CD4-positive, alpha-beta T cell treated with Interferon gamma for 1 hour (primary cell): Measurements from ENCODE around the gene SPAG5.

Experiments used
- DNase-seq: peaks from one replicate; pipeline ENCODE4 v3.0.0-alpha.2; 2020

The SPAG5 gene, protein sequence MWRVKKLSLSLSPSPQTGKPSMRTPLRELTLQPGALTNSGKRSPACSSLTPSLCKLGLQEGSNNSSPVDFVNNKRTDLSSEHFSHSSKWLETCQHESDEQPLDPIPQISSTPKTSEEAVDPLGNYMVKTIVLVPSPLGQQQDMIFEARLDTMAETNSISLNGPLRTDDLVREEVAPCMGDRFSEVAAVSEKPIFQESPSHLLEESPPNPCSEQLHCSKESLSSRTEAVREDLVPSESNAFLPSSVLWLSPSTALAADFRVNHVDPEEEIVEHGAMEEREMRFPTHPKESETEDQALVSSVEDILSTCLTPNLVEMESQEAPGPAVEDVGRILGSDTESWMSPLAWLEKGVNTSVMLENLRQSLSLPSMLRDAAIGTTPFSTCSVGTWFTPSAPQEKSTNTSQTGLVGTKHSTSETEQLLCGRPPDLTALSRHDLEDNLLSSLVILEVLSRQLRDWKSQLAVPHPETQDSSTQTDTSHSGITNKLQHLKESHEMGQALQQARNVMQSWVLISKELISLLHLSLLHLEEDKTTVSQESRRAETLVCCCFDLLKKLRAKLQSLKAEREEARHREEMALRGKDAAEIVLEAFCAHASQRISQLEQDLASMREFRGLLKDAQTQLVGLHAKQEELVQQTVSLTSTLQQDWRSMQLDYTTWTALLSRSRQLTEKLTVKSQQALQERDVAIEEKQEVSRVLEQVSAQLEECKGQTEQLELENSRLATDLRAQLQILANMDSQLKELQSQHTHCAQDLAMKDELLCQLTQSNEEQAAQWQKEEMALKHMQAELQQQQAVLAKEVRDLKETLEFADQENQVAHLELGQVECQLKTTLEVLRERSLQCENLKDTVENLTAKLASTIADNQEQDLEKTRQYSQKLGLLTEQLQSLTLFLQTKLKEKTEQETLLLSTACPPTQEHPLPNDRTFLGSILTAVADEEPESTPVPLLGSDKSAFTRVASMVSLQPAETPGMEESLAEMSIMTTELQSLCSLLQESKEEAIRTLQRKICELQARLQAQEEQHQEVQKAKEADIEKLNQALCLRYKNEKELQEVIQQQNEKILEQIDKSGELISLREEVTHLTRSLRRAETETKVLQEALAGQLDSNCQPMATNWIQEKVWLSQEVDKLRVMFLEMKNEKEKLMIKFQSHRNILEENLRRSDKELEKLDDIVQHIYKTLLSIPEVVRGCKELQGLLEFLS

DNA sequence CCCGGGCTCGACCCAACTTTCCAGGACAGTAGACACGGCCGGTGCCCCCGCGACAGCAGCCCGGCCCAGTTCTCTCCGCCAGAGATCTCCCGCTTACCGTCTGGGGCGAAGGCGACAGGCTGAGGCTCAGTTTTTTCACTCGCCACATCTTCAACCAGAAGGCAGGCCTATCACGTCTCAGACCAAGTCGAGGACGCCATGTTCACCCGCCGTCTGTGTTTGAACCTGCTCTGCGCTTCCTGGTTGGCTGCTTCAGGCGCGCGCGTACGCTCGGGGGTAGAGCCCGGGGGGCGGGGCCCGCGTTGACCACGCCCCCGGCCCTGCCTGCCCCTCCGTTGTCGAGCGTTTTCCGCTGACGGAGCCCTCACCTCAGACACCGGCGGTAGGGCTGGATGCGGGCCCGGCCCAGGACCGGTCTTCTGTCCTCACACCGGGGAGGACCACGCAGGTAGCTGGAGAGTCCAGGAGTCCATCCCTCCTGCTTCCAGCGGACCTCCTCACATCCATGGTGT lies at the start of gene SPAG5:
SPAG5 (minus strand) TSS at position 227 of the 512 bp plus-strand sequence; CDS start at position 148, 79 bp downstream.
- peak; percentile 95 for DNase-seq

DNA sequence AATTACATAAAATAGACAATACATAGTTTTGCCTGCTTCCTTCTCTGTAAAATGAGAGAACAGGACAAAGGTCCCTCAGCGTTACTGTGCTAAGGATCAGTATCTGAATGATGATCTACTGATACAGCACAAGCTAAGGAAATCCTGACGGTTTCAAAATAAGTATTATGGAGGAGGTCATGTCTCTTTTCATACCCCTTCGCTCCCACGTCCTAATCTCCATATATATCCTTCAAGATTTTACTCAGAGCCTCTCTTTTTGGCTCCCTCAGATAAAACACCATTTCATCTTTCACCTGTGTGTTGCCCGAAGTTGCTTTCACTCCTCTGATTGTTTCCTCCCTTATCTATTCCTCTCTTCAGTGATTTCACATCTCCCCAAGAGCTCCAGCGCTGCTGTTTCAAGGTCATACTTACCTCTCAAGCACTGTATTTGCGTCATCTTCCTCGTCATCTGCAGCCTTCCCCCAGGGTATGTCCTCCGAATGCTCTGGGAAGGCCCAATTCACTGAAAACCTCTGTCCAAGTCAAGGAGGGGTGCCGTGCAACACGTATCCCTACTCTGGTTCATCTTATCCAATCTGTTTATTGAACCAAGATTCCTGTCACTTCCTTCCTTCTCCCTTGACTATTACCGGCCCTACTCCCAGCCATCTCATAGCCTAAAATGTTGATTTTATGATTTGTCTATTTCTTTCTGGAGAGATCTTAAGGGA lies 47.4 kb upstream of the SPAG5 start:
- DNase-seq = no peak

DNA sequence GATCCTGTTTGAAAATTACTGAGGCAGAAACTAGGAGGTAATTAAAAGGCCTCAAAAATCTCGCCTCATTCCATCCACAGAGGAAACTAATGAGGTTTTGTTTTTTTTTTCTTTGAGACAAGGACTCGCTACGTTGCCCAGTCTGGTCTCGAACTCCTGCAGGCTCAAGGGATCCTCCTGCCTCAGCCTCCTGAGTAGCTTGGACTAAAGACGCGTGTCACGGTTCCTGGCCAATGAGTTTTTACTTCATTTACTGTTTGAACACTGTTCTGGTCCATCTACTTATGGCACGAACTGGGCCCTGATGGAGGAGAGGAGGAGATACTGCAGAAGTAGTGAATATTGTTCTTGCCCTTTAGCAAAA lies 46.7 kb upstream of the SPAG5 start:
- no peak for DNase-seq

DNA sequence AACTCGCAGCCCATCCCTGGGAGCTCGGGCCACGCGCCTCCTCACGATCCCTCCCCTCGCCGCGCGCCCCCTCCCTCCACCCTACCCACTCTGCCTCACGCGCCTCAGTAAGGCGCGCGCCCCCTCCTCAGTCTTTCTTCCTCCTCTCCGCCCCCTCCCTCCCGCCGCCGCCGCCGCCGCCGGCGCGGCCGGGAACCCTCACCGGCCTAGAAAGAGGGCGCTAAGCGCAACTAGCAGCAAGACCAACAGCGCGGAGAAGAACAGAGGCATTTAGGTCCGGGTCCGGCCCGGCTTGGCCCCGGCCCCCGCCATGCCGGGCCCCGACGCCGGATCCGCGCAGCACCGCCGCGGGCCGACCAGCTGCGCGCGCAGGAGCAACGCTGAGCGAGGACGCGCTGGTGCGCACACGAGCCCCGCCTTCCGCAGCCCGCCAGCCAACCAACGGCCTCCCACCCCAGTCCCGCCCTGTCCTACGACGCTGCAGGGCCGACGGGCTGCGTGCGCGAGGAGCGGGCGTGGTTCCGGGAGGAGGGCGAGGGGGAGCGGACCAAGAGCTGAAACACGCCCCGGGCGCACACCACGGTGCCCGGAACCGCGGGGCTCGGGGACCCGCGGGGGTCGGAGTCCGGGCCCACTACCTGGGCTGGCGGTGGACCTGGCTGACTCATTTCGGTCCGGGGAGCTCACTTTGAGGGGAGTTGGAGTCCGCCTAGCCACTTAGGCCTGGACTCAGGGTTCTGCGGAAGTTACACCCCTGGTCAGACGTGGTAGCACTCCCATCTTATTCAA lies 46.2 kb upstream of the SPAG5 start, which contains the start of gene BLTP2:
BLTP2 (minus strand) TSS at position 372 of the 789 bp plus-strand sequence; CDS start at position 270, 102 bp downstream.
- peak; percentile 96 for DNase-seq

DNA sequence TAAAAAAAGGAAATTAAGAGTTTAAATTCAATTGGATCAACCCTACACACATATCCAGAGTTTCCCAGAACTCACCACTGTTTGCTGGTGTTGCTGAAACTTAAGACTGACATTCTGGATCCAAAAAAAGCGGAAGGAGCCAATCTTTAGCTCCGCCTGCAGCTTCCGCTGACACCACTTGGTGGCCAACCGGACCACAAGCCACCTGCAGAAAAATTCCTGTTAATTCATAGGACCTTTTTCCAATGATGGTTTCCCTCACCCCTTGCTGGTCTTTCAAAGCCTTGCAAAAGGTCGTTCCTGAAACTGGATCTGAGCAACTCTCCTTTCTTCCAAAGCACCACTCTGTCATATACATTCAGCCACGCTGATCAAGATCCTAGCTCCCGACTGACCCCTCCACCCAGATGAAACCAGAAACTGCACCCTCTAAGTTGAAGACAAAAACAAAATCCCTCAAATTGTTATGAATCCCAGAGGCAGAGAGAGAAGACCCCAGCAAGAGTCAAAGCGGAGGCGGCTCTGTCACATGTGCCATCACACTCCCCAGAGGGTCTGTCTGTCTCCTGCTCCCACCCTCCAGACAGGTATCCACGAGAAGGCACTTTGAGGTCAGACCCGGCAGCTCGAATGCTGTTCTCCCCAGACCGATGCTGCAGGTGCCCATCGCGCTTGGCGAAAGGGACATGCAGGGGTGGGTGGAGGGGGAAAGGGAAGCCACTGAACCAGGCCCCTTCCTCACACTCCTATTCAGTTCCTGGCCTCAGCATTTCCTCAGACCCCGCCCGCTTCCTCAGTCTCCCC lies 45.4 kb upstream of the SPAG5 start:
- DNase-seq = peak; percentile 38

DNA sequence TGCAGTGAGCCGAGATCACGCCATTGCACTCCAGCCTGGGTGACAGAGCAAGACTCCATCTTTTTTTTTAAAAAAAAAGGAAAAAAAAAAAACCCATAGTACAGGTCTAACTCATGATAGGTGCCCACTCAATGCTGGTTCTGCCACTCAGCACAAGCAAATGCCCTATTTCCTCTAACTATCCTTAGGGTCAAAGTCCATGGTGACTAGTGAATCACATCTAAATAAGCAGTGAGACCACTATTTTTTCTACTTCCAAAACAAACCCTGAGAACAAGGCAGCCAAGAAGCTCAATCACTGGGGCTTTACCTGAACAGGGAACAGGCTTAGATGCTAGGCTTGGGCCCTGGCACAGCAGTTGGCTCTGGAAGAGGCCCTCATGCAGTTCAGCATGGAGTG lies 42.8 kb upstream of the SPAG5 start:
- no peak for DNase-seq

DNA sequence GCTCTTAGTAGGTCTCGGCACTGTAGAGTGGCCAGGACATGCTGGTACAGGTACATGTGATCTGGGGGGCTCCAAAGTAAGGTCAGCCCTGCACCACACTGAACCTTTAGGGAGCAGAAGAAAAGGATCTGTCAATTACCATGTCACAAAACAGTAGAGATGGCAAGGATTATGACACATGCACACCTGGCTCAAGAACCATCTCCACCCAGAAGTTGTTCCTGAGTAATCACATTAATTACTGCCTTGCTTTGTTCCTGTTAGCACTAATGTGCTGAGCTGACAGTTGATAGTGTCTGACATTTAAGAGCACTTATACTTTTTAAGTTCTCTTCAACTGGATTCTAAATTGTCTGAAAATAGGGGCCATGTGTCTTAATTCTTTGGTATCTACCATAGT lies 36.7 kb upstream of the SPAG5 start:
- no peak for DNase-seq

DNA sequence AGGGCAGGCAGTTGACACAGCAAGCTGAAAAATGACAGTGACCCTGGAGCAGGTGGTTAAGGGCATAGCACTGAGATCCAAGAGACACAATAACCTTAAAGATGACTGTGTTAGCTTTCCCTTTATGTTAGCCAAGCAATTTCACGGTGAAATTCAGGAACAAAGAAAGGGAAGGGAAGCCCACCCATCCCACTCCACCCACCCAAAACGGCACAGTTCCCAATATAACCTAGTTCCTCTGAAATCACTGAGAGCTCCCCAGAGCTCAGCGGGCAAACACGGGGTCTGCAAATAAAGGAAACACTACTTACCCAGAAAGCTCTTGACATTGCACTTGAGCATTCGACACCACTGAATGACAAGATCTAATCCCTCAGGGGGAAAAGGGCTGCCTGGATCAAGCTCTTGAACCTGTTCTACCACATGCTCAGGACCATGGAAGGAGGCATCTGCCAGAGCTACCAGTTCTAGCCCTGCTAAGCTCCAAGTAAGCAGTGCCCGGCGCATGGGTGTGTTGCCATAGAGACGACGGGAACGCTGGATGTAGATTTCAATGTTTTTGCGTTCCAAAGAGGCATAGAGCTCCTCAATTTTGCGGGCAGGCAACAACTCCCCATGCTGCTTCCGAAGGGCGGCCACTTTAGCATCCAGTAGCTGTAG lies 35.5 kb upstream of the SPAG5 start:
- DNase-seq = no peak

DNA sequence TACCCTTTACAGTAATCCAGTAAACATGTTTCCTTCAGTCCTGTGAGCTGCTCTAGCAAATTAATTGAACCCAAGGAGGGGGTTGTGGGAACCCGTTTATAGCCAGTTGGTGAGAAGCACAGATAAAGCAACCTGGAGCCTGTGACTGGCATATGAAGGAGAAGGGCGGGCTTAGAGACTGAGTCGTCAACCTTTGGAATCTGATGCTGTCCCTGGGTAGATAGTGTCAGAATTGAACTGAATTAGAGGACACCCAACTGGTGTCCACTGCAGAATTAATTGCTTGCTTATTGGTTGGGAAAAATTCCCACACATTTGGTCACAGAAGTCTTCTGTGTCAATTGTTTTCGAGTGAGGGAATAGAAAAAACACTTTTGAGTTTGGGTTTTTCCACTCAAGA lies 28.0 kb upstream of the SPAG5 start:
- DNase-seq = no peak

DNA sequence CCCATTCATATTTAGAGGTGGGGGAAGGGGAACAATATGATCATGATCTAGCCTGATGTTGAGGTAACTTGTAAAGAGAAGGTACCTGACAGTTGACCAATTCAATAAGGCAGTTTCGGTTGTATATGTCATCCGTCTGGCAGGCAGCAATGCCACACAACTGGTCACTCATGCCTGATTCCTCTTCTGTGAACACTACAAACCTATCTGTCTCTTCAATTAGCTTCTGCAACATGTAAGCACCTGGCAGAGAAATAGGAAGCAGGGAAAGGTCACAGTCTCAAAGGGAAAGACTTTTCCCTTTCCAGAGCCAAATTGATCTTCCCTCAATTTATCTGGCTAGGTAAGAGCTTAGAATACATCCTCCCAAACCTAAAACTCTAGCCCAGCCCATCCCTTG lies 25.3 kb upstream of the SPAG5 start:
- DNase-seq = no peak

DNA sequence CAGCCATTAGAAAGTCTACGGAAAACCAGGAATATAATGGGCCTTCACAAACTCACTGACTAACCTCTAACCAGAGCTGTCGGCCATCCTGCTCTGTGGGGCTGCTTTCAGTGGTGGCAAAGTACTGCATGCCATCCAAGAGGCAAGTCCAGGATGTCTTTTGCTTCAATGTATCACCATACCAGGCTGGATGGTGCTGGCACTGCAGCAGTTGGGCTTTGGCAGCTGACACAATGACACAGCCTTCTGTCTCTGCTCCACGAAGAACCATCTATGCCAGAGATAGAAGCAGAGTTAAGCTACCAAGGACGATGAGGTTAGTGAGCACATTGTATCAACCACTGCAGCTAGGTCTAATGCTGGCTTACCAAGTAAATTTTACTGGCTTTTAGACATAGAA lies 24.9 kb upstream of the SPAG5 start:
- no peak for DNase-seq

DNA sequence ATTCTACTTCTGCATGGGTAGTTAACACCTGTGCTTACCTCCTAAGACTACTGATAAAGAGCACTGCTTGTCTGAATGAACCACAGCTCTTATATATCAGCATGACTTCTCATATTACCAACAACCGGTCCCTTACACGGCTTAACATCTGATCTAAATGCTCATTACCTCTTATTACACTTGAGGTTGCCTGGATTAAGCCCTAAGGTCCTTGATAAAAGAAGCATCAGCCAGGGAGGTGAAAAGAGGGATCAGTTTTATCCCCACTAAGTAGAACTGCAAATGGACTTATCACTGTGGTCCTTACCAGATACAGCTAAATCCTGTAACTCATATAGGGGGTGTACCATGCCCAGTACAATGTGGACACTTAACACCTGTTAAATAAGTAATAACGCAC lies 23.4 kb upstream of the SPAG5 start:
- no peak for DNase-seq

DNA sequence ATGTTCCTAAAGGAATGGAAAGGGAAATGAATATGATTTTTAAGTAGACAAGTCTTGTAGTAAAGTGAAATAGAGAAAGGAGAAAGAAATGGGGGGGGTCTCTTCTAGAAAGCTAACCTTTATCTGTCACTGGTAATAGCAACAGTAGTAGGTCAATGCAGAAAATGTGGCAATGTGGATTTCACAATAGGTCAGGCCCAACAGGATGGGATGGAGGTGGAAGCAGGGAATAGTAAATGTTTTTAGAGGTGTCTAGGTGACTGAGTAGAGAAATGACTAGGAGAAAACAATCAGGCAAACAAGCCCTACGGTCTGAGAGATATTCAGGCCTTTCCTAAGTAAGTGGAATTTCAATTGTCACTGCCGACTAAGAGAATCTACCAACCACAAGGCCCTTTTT lies 21.2 kb upstream of the SPAG5 start:
- no peak for DNase-seq

DNA sequence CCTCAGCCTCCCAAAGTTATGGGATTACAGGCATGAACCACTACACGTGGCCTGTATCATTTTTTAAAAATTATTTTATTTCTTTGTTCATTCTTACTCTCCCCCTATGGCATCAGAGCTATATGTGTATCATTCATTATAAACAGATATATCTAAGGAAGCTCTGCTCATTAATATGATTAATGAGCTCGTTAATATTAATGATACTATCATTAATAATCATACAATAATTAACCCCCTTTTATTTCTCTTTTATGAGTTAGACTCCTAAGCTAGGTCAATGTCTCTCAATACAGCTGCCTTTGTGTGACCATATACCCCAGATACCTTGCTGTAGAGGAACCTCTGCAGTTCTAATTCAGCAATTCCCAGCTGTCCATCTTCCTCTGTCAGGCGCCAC lies 19.6 kb upstream of the SPAG5 start:
- no peak for DNase-seq

DNA sequence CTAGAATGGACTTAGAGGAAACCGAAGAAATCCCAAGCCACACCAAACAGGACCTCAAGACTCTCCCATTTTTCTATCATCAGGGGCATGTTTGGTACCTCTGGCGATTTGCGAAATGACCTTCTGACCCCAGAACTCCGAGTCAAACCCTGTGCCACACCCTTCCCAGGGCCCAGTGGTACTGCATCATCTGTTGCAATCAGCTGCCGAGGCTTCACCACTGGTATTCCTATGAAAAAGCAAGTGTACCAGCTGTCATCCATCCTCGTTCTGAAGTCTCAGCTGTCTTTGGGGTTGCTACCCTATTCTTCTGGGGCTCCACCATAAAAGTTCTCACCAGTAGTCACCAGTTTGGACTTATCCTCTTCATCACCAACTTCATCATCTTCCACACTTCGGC lies 17.5 kb upstream of the SPAG5 start:
- no peak for DNase-seq

DNA sequence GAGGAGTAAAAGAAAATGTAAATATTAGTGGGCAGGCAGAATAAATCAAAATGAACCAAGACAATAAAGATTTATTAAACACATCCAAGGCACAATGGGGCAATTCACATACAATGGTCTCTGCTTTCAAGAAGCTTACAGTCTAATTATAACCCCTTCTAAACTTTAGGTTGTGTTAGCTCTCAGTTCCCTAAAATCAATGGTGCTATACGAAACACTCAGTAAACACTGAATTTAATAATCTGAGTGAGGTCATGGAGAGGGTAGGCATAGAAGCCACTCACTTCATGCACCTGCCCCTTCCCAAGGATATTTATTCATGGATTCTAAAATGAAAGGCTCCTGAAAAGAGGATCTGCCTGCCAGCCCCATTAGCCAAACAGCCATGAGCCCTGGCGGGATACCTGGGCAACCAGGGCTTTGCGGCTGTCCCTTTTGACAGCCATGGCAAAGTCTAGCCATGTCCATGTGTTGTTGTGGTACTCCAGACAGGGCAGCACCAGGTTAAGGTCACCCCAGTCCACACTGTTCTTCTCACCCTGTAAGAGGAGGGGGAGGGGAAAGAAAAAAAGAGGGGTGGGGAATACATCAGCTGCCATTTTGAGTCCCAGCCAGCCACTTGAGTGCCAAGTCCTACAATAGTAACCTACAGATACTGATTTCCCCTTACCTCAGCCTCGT lies 16.6 kb upstream of the SPAG5 start:
- no peak for DNase-seq

DNA sequence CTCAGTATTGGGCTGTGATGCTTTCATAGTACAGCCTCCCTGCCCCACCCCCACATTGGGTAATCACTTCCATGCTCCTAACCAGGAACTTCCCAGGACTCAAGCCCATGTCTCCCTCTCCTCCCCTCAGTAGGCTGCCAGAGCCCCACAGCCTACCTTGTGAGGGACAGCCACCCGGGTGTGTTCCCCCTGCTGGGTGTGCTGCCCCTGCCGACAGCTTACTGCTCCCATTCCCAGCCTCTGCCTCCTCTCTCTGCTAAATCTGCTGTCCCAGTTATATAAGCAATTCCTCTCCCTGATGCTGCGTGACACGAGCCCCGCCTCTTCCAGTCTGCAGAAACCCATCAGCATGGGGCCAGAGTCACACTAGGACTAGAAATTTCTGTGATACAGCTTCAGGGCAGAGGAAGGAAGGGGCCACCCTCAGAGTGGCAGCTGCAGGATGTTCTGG lies 15.1 kb upstream of the SPAG5 start, which contains the start of gene RSKR:
RSKR (minus strand) TSS at position 255 of the 451 bp plus-strand sequence; CDS start at position 231, 24 bp downstream.
- no peak for DNase-seq

DNA sequence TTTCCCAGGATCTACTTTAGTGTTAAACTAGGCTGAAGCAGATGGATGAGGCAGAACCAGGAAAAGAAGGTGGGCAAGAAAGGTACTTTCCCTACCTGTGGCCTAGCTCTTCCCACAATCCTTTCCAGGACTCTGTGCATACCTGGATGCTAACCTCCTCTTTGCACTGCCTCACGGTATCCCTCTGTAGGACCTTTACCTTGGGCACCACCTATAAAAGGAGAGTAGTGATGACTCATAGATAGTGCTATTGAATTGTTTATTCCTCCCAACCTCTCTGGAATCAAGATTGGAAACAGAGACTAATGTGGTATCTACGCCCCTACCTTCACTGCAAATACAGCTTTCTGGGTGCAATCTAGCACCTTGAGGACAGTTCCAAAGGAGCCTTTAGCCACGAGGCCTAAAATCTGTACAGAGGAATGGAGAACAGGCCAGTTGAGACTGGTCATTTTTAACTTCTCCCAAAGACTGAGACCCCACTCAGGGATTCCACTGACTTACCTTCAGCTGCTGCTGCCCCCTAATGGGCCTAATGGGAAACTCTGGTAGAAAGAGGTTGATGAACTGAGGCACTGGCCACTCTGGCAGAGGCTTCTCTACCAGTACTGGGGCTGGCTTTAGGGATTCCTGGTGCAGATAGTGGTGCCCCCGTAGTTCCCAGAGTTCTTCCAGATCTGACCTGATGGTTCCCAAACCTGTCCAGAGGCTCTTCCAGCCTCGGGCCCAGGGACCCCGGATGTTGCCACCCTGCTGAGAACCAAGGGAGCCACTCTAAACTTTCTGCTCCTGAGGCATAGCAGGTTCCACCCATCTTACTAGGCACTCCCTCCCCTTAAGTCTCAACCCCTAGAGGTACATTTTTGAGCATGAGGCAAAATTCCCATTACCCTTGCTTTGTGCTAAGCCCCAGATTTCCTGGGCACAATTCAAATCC lies 14.4 kb upstream of the SPAG5 start:
- DNase-seq = peak; percentile 9
